ENCODE measurements around the gene IMMP2L.

Gene IMMP2L

DNA sequence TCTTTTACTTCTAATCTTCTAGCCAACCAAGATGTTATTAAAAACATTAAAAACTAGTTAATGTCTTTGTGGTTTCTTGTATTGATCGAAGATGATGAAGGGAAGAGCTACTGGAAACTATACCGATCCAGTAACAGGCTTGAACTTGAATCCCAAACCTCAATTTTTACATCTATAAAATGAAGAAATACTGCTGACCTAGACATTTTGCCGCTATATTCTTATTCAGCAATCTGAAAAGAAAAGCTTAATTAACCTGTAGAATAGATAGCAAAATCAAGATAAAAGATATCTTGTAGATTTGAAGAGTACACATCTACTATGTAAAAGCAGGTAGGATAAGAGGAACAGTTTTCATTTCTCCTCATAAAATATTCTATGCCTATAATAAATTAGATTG lies 797.4 kb downstream of the IMMP2L start:
- DNase-seq: no peak

DNA sequence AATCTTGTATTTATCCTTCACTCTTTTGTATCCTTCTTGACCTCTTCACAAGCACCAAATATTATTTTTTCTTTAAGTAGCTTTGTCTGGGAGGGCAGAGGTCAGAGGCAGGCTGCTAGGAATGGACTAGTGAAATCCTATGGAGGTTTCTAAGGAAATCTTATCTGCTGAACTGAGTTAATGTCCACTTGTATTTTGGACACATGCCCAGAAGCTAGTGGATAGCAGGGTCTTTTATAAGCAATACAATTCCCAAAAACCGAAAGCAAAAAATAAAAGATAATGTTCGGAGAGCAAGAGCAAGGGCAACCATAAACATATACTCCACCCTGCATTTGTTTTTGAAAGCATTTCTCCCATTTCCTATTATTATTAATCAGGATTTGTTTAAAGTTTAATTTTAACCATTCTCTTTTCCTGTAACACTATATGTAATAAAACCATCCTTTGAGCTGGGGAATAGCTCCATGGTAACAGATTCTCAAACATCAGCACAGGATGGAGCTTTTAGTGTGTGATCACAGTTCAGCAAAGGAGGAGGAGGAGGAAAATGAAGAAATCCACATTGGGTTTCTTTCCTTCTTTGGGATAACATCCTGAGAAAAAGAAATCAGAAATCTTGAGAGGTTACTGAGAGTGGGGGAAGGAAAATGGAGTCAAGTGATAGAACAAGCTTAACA lies 799.6 kb downstream of the IMMP2L start:
- no peak for DNase-seq

DNA sequence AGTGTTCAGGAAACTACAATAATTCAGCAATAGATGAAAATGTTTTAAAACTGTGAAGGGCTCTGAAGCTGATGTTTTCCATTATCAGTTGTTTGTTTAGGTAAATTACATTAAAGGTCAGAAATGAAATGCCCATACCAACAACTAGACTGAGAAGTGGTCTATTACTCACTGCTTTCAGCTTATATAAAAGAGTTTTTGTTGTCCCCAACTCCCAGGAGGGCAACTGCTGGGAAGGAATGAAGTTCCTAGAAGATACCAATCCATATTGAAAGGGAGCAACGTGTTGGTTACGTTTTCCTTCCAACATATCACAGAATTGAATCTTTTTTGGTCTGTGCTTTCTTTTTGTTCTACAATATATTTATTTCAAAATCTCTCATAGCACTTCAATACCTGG lies 802.0 kb downstream of the IMMP2L start:
- no peak for DNase-seq

DNA sequence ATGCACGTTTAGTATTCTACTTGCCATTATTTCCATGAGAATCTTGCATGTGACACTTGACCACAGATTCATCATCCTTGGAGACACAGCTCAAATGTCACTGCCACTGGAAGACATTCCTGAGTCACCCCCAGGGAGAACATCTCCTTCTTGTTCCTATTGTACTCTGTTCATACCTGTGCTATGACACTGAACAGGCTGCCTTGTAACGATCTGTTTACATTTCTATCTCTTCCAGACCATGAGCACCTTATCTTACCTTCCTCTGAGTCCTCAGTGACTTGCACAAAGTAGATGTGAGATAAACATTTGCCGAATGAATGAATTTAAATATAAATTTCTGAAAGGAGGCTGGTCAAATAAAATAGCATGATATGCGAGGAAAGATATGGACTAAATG lies 803.2 kb downstream of the IMMP2L start:
- no peak for DNase-seq

DNA sequence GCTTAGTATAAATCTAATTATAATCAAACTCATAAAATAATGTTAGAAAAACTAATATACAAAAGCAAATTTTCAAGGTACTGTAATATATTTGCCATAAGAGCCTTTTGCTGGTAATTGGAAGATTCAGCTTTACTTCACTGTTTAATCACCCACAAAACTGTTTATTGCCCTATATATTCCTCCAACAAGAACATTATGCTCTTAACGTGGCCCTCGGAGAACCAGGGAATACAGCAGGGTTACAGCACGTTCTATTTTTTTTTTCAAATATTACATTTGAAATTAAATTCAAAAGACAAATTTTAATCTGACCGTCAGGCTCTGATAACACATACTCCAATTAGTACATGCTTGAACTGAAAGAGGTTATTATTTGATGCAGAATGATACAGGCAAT lies 807.6 kb downstream of the IMMP2L start:
- DNase-seq: no peak

DNA sequence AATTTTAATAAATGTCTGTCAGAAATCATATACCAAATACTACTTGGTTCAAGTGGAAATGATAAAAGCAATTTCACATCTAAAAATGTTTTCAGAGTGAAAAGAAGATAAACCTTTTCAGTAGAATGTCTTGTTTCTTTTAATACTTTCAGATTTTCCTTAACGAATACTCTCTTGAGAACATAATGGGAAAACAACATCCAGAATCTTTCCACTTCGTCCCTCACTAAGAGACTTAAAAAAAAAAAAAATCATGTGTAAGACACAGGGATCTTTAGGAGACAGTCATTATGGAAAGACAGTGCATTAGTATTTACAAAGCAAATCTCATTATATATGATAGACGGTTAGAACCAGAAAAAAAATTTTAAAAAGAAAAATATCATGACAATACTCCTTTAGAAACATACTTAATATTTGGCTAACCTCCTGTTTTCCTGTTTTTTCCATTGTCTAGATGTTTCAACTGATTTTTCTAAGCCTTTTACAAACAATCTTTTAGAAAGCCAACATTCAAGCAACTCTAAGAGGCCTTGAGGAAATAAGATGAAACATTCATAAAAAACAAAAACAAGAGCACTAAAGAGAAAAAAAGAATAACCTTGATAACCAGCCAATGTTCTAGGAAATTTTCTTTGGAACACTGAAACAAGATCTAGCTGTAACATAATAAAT lies 811.2 kb downstream of the IMMP2L start:
- no peak for DNase-seq

DNA sequence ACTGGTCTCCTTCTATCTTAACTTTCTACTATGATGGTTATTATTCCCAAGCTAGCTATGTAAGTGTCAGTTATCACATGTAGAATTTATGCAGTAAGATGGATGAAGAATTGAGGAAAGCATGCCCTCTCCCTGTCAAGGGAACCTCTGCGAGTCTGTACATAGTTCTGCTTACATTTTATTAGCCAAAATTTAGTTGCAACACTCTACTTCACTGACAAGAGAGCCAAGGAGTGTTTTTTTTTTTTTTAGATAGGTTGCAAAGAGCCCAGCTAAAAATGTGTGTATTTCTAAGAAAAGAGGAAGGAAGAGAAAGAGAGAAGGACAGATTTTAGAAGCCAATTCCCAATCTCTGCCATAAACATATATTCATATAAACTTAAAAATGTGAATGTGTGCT lies 829.1 kb downstream of the IMMP2L start:
- no peak for DNase-seq

DNA sequence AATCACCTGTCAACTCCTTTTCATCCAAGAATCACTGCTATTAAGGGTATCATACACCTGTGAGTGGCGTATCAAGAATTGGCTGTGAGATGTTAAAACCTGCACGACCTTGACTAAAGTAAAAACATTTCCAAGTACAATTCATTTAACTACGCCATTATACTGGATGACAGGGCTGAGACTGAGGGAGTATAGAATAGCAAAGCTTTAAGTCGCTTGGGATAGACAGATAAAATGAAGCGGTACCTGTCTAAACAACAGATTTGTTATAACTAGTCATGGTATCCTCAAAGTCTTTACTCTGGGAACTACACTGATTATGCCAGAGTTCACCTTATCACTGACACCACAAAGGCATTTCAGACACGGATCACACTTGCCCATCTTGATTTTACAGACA lies 837.5 kb downstream of the IMMP2L start:
- no peak for DNase-seq

DNA sequence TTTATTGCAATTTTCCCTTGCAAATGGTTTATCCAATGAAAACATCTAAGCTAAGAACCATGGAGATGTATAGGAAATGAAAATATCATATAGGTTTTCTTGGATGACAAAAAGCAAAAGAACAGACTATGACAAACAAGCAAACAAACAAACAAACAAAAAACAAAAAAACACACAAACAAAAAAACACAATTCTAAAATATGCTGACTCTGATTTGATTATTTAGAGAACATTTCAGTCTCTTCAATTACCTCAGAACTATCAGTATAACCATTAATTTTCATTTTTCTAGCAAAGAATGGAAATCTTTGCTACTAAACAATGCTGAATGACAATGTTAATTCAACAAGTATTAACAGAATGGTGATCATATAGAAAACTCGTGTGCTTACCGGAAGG lies 840.9 kb downstream of the IMMP2L start:
- DNase-seq: no peak

DNA sequence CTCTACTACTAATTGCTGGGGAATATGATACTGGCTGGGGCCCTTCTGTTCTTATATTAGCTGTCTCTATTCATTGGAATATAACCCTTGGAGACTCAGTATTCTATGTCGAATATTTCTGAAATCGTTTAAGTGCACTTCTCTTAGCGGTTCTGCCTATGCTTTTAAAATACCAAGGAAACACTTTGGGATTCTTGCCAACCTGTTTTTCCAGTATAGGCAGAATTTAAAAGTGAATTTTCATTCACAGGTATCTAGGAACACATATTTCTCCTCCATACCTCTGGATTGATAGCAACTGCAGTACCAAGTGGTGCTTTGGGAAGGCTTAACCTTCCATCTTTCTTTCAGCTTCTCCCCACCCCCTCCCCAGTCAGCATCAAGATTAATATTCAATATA lies 841.7 kb downstream of the IMMP2L start:
- no peak for DNase-seq

DNA sequence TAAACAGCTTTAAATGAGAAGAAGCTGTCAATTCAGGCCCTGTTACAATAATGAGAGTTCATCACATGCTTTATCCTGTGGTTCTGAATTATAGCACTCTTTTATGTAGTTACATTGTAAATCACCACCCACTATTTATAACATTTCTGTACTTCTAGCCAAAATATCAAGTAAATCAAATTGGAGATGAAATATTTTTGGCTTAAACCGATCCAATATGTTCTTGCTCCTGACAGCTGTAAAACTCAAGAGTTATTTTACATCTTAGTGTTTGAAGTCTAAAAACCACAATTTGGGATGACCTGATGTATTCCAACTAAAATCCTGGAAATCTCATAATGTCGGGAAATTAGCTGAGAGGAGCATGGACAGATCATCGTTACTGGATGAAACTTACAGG lies 842.6 kb downstream of the IMMP2L start:
- DNase-seq: no peak

DNA sequence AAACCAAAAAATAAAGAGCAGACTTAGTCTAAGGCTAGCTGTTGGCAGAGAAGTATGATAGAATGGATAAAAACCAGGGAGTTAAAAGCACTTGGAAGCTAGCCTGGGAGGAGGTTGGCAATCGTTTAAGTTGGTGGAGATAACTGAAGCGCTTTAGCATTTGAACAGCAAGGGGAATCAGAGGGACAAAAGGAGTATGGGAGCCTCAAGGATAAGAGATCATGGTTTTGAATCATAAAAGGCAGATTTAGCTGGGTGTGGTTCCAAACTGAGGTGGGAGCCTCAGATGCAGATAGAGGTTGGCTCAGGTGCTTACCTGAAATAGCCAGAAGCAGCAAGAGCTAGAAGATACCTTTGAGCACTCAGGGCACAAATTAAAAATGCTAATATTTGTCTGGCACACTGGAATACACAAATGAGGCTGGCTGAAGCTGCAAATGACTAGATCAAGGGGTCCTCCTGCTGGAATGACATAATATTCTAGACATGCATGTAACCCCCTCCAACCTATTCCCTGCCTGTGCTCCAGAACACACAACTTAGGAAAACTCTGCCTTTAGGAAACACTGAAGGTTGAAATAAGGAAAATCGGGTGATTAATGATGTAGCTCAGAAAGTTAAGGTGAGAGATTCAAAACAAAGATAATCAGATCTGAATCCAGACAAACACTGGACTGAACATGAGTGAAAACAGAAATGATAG lies 843.6 kb downstream of the IMMP2L start:
- no peak for DNase-seq

DNA sequence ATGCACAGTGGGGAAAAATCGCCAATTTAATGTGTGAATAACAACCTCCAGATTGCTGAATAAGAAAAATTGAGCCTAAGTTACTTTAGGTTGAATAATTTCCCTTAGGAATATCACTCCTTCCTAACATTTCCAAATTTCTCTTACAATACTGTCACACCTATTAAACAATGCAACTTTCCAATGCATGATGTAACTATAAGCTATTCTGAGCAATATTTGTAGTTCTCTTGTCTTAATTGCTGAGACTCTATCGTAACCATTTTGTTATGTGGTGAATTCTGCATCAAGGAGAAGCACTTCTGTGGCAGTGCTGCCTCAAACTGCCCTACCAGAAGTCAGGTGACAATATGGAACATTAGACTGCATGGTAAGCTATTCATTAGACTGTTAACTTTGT lies 858.1 kb downstream of the IMMP2L start:
- no peak for DNase-seq

DNA sequence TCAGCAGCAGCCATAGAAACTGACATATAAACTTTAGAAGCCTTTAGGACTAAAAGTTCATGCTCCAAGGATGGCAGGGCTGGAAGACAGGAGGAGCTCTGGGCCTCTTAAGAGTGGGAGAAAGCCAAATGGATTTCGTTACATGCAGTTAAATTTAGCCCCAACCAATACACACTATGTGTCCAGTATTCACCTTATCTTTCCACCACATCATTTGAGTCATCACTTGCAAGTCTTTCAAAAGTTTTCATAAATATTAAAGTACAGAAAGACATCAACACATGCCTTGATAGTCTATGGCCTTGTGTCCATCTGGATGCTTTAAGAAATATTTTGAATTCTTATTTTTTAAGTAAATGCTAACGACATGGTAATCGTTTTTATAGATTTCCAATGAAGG lies 863.7 kb downstream of the IMMP2L start:
- DNase-seq: no peak

DNA sequence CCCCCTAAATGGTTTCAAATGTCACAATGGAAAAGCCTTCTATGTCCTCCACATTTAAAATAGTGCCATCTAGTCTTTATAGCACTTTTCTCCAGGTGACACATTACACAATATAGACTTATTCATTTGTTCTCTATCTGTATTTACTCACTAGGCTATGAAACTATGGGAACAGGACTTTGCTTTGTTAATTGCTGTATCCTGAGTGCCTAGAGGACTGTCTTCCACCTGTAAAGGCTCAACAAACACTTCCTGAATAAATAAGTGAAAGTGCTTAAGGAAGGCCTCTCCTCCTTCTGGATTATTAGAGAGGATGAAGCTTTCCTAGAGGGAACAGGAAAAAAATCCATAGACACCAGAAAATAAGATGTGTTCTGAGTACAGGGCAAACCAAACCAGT lies 868.9 kb downstream of the IMMP2L start:
- DNase-seq: no peak

DNA sequence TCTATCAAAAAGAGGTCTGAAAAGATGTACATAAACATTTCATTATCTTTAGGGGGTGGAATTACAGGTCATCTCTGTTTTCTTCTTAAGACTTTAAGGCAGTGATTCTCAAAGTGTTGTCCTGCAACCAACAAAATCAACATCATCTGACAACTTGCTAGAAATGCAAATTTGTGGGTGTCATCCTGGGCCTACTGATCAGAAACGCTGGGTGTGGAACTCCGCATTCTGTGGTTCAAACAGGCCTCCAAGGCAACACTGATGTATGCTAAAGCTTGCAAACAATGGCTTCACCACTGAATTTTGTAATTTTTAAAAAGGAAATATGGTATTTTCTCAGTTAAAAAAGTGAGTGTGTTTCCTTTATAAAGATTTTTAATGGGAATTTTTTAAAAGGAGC lies 873.4 kb downstream of the IMMP2L start:
- no peak for DNase-seq

DNA sequence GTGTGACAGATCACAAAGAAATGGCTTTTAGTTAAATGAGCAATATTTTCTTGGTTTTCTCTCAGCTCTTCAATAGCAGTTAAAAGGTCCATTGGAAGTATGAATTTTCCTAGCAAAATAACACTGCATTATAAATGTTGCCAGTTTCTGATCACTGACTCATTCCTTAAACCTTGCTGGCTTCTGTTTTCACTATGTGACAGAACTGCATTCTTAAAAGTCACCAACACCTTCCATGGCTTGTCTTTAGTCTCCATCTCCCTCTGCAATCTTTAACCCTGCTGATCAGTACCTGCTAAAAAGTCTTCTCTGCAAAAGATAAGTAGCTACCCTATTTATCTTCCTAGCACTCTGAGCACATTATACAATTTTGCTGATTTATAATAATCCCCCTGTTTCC lies 876.4 kb downstream of the IMMP2L start:
- DNase-seq: no peak

DNA sequence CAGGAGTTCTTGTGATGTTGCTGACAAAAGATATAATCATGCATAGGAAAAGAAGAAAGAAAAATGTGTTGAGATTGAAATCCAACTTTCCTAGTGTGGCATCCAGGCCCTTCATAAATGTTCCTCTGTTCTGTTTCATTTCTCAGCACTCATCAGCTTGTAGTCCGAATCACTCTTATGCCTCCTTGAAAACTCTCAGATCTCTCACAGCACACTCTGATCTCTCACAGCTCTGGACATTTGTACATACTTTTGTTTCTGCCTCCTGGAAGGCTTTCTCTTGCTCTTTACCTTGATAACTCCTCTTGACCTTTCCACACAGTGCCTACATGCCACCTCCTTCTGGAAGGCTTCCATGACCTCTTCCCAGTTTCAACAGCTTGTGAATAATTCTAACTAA lies 880.4 kb downstream of the IMMP2L start:
- DNase-seq: no peak

DNA sequence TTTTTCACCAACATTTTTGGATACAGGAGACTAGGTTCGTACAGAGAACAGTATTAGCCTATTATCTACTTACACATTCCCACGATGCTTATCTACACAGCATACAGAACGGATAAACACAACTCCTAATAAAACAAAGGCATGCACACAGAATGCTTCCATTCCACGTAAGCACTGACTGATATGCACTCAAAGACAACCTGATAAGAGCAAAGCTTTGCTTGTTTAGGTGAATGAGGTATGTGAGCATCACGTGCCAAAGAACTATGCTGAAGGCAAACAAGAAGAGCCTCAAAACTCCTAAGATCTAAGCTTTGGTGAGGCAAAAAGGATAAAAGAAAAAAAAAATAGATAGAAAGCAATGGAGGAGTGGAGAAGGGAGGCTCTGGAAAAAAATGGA lies 884.9 kb downstream of the IMMP2L start:
- no peak for DNase-seq

DNA sequence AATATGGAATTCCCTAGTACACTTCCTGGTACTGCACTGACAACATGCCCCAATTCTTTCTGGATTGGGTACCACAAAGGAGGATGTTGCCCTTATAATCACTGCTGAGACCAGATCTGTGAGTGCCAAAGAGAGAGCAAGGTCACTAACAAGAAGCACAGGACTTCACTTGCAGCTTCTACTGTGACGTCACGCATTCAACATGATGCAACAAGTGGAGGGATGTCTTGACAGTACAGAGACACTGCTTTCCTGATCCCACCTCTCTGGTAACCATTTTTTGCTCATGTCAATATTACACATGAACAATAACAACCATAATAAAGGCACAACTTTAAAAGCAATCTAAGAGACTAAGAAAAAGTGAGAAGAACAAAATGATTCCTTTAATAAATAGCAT lies 885.5 kb downstream of the IMMP2L start:
- DNase-seq: no peak

DNA sequence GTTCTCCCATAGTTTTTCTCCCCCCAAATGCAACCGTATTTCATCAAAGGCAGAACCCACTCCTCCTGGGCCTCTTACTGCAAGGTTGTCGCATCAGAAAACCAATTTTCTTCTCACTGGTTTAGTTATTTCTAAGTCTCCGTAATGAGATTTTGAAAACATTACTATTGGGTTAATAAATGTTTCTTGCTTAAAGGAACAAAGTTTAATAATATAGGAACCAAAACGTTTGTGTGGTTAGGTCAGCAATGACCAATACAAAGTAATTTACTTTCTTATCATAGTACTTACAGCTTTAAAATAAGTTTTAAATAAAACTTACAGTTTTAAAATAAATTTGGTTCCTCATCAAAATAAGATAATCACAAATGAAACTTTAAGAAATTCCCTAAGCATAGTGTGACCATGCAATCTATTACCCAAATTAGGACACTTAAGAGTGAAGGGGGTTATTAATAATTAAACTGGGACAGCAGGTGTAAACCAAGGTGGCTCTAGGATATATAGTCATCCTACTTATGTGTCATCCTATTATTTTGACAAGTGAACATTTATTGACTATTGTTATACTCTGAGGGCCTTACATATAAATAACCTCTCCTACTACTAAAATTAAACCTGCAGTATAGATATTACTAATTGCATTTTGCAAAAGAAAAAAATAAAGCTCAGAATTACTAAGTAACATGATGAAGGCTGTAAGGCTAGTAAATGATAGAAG lies 886.7 kb downstream of the IMMP2L start:
- no peak for DNase-seq

DNA sequence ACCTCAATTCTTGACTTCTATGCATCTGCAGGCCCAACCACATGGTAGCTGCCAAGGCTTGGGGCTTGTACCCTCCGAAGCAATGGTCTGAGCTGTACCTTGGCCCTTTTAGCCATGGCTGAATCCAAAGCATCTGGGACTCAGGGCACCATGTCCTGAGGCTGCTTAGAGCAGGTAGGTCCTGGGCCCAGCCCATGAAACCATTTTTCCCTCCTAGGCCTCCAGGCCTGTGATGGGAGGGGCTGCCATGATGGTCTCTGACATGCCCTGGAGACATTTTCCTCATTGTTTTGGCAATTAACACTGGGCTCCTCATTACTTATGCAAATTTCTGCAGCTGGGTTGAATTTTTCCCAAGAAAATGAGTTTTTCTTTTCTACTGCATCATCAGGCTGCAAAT lies 889.1 kb downstream of the IMMP2L start:
- no peak for DNase-seq

DNA sequence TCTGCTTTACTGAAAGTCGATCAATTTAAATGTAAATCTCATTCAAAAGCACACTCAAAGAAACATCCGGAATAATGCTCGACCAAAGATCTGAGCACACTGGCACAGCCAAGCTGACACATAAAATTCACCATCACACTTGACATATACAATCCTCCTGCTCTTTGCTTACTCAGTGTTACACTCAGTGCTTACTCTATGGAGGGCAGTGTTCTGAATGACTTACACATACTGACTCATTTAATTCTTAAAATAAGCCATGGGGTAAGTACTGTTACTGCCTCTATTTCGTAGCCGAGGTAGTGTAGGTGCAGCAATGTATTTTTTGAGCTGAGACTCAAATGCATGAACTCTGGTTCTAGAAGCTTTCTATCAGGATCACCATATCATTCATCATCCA lies 892.9 kb downstream of the IMMP2L start:
- DNase-seq: no peak

DNA sequence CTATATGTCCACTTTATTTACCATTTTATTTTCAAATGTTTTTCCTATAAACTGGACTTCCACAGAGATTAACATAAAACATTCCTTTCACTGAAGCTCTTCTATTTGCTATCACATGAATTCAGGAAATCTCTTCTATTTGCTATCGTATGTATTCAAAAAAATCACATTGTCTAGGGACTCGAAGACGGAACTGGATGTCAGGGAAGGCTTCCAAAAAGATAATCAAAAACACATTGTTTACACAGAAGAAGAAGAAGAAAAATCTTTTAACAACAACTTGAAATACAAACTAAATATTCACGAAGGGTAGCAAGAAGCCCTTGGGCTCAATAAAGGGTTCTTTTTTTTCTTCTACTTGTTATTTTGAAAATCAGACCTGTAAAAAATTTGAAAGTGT lies 897.5 kb downstream of the IMMP2L start:
- no peak for DNase-seq

Data from CD4-positive, alpha-beta T cell treated with Interleukin-21 for 1 hour (primary cell).